Activated B cell treated with CpG ODN at 0.5 μM for 24 hours (primary cell): ENCODE results near the gene CD96. TPM values are rescaled to one million over a fixed set of nuclear protein-coding genes. Genes with fewer than 3 reads are reported as not detected.
A peak's percentile ranks its signal among the peaks of the same experiment; 100 is the strongest.

Experiments
- ATAC-seq: fragments of 200-7000 bp; cut with Tn5 transposase; one replicate; pipeline ENCODE4 v1.10.0; 2021; ENCODE audit warnings: low read depth, mild to moderate bottlenecking, moderate library complexity
- CTCF ChIA-PET: fragments of 350-600 bp; sonication (Branson Sonifier 250); formaldehyde crosslinking; loops from one replicate; lab custom pipeline; 2021; ENCODE audit warnings: antibody characterized with exemption; lab: Charles Lee
- POLR2A ChIA-PET: fragments of 350-600 bp; sonication (Branson Sonifier 250); formaldehyde crosslinking; loops from one replicate; lab custom pipeline; 2021; ENCODE audit warnings: antibody characterized with exemption; lab: Charles Lee
- DNase-seq: peaks from one replicate; pipeline ENCODE4 v3.0.0; 2022
- H3K27ac Mint-ChIP-seq: one replicate; pipeline ENCODE4 v1.8.0; 2020; ENCODE audit warnings: mixed read lengths
- H3K27me3 Mint-ChIP-seq: one replicate; pipeline ENCODE4 v1.8.0; 2021; ENCODE audit warnings: mixed read lengths
- H3K36me3 Mint-ChIP-seq: one replicate; pipeline ENCODE4 v1.8.0; 2021; ENCODE audit warnings: low read depth, mixed read lengths
- H3K4me1 Mint-ChIP-seq: one replicate; pipeline ENCODE4 v1.8.0; 2021; ENCODE audit warnings: mixed read lengths
- H3K4me3 Mint-ChIP-seq: one replicate; pipeline ENCODE4 v1.8.0; 2020; ENCODE audit warnings: mild to moderate bottlenecking, mixed read lengths
- H3K9me3 Mint-ChIP-seq: one replicate; pipeline ENCODE4 v1.8.0; 2020; ENCODE audit warnings: mixed read lengths
- CTCF ChIP-seq: fragments of 200-600 bp; IDR thresholded peaks from one replicate; pipeline ENCODE4 v1.8.0; 2022; ENCODE audit warnings: antibody characterized with exemption, mild to moderate bottlenecking
- intact Hi-C: fragments of 100-400 bp; cut with micrococcal nuclease; formaldehyde crosslinking; loops from one replicate; pipeline ENCODE4 v1.15.1; 2024
- total RNA-seq: library from RNA; stranded (reverse); gene quantifications from 2 replicates; pipeline ENCODE4 v1.2.3, GENCODE V29; 2022

The CD96 gene
- total RNA-seq, 1 donor from 2014 or later: 34.3 TPM

GRCh38 chr3:111691293-111691909 lies 149.4 kb downstream of the CD96 start:
- ATAC-seq: peak; percentile 45
- POLR2A ChIA-PET: interaction anchor here (0.6 to 3.1 kb wide), 4 partner anchors 14 to 142 kb away, joined by 3 to 13 read pairs (median 10); no protein-coding TSS in a partner anchor
- H3K27me3 Mint-ChIP-seq: no peaks in the 10 kb centered on the region
- H3K4me1 Mint-ChIP-seq: peaks cover 34% of the 10 kb centered on the region
- H3K9me3 Mint-ChIP-seq: no peaks in the 10 kb centered on the region
- no peak for DNase-seq
- H3K4me3 Mint-ChIP-seq: no peak overlapping the region
- TF ChIP-seq CTCF: no peak
- intact Hi-C loops: loop anchor here (1.0 to 2.0 kb wide), 3 partner anchors 13 to 114 kb away; no protein-coding TSS in a partner anchor
- H3K27ac Mint-ChIP-seq: no peak overlapping the region
- CTCF ChIA-PET: interaction anchor here (0.7 to 4.7 kb wide), 14 partner anchors 9 to 276 kb away, joined by 3 to 38 read pairs (median 6); partner anchors contain the start of genes CD96 and ZBED2
- no peaks in the 10 kb centered on the region for H3K36me3 Mint-ChIP-seq

- H3K9me3 Mint-ChIP-seq: no peaks in the 10 kb centered on the region
- ATAC-seq (peak; percentile 66), DNase-seq (no peak)
- TF ChIP-seq CTCF: no peak
- POLR2A ChIA-PET: interaction anchor here (3.1 kb wide), 1 partner anchor 115 kb away, joined by 8 read pairs; no protein-coding TSS in a partner anchor
- H3K36me3 Mint-ChIP-seq: no peaks in the 10 kb centered on the region
- CTCF ChIA-PET: interaction anchor here (0.7 to 4.7 kb wide), 10 partner anchors 23 to 320 kb away, joined by 3 to 38 read pairs (median 5); partner anchors contain the start of gene CD96
- no peaks in the 10 kb centered on the region for H3K27me3 Mint-ChIP-seq
- intact Hi-C loops: no loop called here
- H3K4me3 Mint-ChIP-seq: no peak overlapping the region
- peaks cover 34% of the 10 kb centered on the region for H3K4me1 Mint-ChIP-seq
- no peak overlapping the region for H3K27ac Mint-ChIP-seq
Measured at GRCh38 chr3:111692593-111693552, 150.9 kb downstream of the CD96 start.

- ATAC-seq (no peak), DNase-seq (no peak)
- Mint-ChIP-seq H3K4me1 (peaks cover 37% of the 10 kb centered on the region), H3K27me3 (no peaks in the 10 kb centered on the region), H3K27ac (no peak overlapping the region), H3K9me3 (no peaks in the 10 kb centered on the region), H3K4me3 (no peak overlapping the region), H3K36me3 (no peaks in the 10 kb centered on the region)
- POLR2A ChIA-PET: interaction anchor here (0.7 to 1.0 kb wide), 2 partner anchors 26 to 284 kb away, joined by 3 read pairs; partner anchors contain the start of gene ABHD10
- intact Hi-C loops: loop anchor here (2.0 kb wide), 1 partner anchor 22 kb away; no protein-coding TSS in a partner anchor
- CTCF ChIA-PET: interaction anchor here (1.1 to 4.7 kb wide), 4 partner anchors 22 to 318 kb away, joined by 3 to 24 read pairs (median 6); no protein-coding TSS in a partner anchor
- no peak for TF ChIP-seq CTCF
Measured at GRCh38 chr3:111694471-111694870, 152.5 kb downstream of the CD96 start.

- intact Hi-C loops: loop anchor here (2.0 kb wide), 1 partner anchor 21 kb away; no protein-coding TSS in a partner anchor
- Mint-ChIP-seq H3K4me1 (peaks cover 45% of the 10 kb centered on the region), H3K36me3 (no peaks in the 10 kb centered on the region), H3K27me3 (no peaks in the 10 kb centered on the region), H3K27ac (no peak overlapping the region), H3K9me3 (no peaks in the 10 kb centered on the region), H3K4me3 (no peak overlapping the region)
- ChIA-PET CTCF (interaction anchor here (0.9 to 1.8 kb wide), 3 partner anchors 14 to 272 kb away, joined by 3 to 5 read pairs (median 5); no protein-coding TSS in a partner anchor), POLR2A (interaction anchor here (0.6 kb wide), 1 partner anchor 12 kb away, joined by 4 read pairs; no protein-coding TSS in a partner anchor)
- DNase-seq: no peak
- TF ChIP-seq CTCF: no peak
- no peak for ATAC-seq
Measured at GRCh38 chr3:111695636-111696117, 153.7 kb downstream of the CD96 start.
